Measurements from ENCODE around the gene CACNB4. TPM values are rescaled to one million over a fixed set of nuclear protein-coding genes. Genes with fewer than 3 reads are reported as not detected.

The CACNB4 gene
- total RNA-seq (2011; cell fraction: chromatin; rRNA removed; ENCODE audit: low replicate concordance): 0.16 and 0.37 TPM in 2 replicates
- total RNA-seq (2011; cell fraction: nucleolus; rRNA removed): 0.13 and 0.17 TPM in 2 replicates
- 0.15 and 0.53 TPM in 2 replicates for total RNA-seq (2011; cell fraction: nucleoplasm; rRNA removed)
- 0.05 and 0.08 TPM in 2 replicates for total RNA-seq (2014; rRNA removed)
- total RNA-seq (2014; rRNA removed; fragmentation: Illumina TruSeq; extraction: Trizol): 0.06 and 0.07 TPM in 2 replicates
- 0.04 and 0.11 TPM in 2 replicates for total RNA-seq (2015; rRNA removed; fragmentation: Illumina TruSeq; extraction: Trizol)
- 0.04 and 0.16 TPM in 2 replicates for total RNA-seq (2021)
- 0.01 and 0.04 TPM in 2 replicates for polyA plus RNA-seq (2011; rRNA removed)
- polyA plus RNA-seq (2011; cell fraction: cytosol; rRNA removed): 0.07 TPM in 1 of 2 replicates, not detected in the other
- polyA plus RNA-seq (2011; cell fraction: nucleus; rRNA removed): 0.25 and 0.47 TPM in 2 replicates
- polyA plus RNA-seq (2012): 0.01 and 0.12 TPM in 2 replicates
- polyA plus RNA-seq (2014; fragmentation: Illumina TruSeq; extraction: Trizol): 0.03 TPM in 1 of 2 replicates, not detected in the other
- under 1 TPM; 0.01 to 0.20 TPM for polyA plus RNA-seq (2014; fragmentation: Nextera tagmentation; extraction: Ambion mirVana)
- polyA plus RNA-seq (2014; rRNA removed): 0.01 and 0.08 TPM in 2 replicates
- polyA minus RNA-seq (2011; rRNA and poly(A)+ RNA removed): 0.07 and 0.21 TPM in 2 replicates
- not detected in 2 replicates for polyA minus RNA-seq (2011; cell fraction: cytosol; rRNA and poly(A)+ RNA removed)
- polyA minus RNA-seq (2011; cell fraction: nucleus; rRNA and poly(A)+ RNA removed): 0.27 and 0.44 TPM in 2 replicates
- percentile 17 among the genes with signal in this experiment for Bru-seq, nascent RNA
- percentile 42 among the genes with signal in this experiment for BruChase-seq, experiment 1, labeled RNA remaining after a 2-hour chase
- percentile 40 among the genes with signal in this experiment for BruChase-seq, experiment 2, labeled RNA remaining after a 6-hour chase
- long read RNA-seq, experiment 1: 0 reads
- long read RNA-seq, experiment 2: 0 reads
- long read RNA-seq, experiment 3: 0 reads

DNA sequence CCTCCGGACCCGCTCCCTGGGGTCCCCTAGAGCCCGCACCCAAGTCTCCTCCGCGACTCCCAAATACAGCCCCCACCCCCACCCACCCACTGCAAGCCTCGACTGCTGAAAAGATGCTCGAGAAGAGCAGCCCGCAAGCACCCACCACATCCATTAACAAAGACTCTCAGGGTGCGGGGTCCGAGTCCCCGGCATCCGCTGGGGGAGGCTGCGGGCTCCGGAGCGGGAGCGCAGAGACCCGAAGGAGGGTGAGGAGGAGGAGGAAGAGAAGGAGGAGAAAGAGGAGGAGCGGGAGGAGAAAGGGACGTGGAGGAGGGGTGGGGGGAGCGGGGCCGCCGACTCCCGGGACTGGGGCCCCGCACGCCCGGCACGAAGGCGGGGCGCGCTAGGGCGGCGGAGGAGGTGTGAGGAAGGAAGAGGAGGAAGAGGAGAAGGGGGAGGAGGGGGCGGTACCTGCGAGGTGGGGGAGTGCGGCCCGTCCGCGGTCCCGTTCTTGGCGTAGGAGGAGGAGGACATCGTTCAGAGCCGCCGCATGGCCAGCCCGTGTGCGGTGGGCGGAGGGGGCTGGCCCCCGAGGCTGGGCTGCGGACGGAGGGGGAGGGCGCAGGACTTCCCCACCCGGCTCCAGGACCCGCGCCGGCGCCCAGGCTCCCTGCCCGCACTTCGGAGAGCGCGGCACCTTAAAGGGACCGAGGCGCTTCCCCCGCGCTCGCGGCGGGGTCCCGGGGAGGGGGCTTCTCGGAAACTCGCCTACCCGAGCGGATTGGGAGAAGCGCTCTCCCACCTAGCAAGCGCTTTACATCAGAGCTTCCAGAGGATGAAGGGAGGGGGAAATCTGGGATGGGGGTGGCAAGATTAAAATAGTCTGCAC lies at the start of gene CACNB4:
TSS of gene CACNB4 (minus strand) at position 549 of the 871 bp plus-strand sequence.
- Histone ChIP-seq H3K9ac (ENCODE audit: insufficient read depth in 1 of 2, low read depth in 2 of 2, low read length in 2 of 2) (no peak within 1 kb of the TSS), H3K9me3 (replicated peaks; ENCODE audit: control insufficient read depth, insufficient read depth, low read depth, low read length) (no peaks in the 10 kb centered on the region), H3K4me3 (no peak within 1 kb of the TSS), H3K27me3 (ENCODE audit: control insufficient read depth in 2 of 2, insufficient read depth in 2 of 2, low read length in 2 of 2) (peaks cover 33 to 56% of the 10 kb centered on the region in 2 experiments), H3K4me2 (ENCODE audit: insufficient read depth, low read length) (no peak within 1 kb of the TSS), H2AFZ (ENCODE audit: low read depth, low read length) (no peak within 1 kb of the TSS), H3K27ac (ENCODE audit: extremely low read depth, low read depth, low read length) (no peak within 1 kb of the TSS), H3K79me2 (ENCODE audit: control insufficient read depth, insufficient read depth, low read length) (no peaks in the 10 kb centered on the region), H3K36me3 (ENCODE audit: control insufficient read depth, insufficient read depth, low read length) (no peaks in the 10 kb centered on the region), H4K20me1 (replicated peaks; ENCODE audit: control insufficient read depth, insufficient read depth, low read length) (no peaks in the 10 kb centered on the region), H3K4me1 (replicated peaks in 1 of 2; ENCODE audit: control insufficient read depth in 2 of 2, insufficient read depth in 2 of 2, low read length in 2 of 2) (peaks cover 0 to 14% of the 10 kb centered on the region in 2 experiments; a peak in 1 of 5 replicates), H3K9me1 (ENCODE audit: control insufficient read depth, insufficient read depth, low read length) (no peaks in the 10 kb centered on the region)
- intact Hi-C loops (cut with micrococcal nuclease): no loop called here
- ChIA-PET POLR2A (no interaction called here), CTCF (ENCODE audit: low intra/inter-chr PET ratio) (no interaction called here)
- no peak for FAIRE-seq
- no TSS peak for BruUV-seq (replicated peaks)
- 28% methylated on average over 26 of the region's 73 CpGs for WGBS (ENCODE audit: insufficient coverage, low coverage, missing lambda C conversion rate)
- DNase-seq (ENCODE audit: extremely low read depth in 1 of 4, low spot score in 3 of 4): peak in 1 of 4 experiments; percentile 18
- in situ Hi-C loops (cut with MboI): no loop called here
- ATAC-seq: no peak; the same call in 2 of the 3 replicates
- no peak for TF ChIP-seq ZBTB7A (IDR thresholded peaks at IDR 0.05; ENCODE audit: borderline replicate concordance, control insufficient read depth, low read depth, low read length)
- no peak for TF ChIP-seq GABPB1 (CRISPR knock-in tag; IDR thresholded peaks at IDR 0.05)
- TF ChIP-seq TFAM (CRISPR knock-in tag; conservative IDR thresholded peaks at IDR 0.05): no peak
- no peak for TF ChIP-seq NFATC3 (IDR thresholded peaks at IDR 0.05)
- TF ChIP-seq ZNF324 (CRISPR knock-in tag; IDR thresholded peaks at IDR 0.05): no peak
- TF ChIP-seq, protein P1, sequence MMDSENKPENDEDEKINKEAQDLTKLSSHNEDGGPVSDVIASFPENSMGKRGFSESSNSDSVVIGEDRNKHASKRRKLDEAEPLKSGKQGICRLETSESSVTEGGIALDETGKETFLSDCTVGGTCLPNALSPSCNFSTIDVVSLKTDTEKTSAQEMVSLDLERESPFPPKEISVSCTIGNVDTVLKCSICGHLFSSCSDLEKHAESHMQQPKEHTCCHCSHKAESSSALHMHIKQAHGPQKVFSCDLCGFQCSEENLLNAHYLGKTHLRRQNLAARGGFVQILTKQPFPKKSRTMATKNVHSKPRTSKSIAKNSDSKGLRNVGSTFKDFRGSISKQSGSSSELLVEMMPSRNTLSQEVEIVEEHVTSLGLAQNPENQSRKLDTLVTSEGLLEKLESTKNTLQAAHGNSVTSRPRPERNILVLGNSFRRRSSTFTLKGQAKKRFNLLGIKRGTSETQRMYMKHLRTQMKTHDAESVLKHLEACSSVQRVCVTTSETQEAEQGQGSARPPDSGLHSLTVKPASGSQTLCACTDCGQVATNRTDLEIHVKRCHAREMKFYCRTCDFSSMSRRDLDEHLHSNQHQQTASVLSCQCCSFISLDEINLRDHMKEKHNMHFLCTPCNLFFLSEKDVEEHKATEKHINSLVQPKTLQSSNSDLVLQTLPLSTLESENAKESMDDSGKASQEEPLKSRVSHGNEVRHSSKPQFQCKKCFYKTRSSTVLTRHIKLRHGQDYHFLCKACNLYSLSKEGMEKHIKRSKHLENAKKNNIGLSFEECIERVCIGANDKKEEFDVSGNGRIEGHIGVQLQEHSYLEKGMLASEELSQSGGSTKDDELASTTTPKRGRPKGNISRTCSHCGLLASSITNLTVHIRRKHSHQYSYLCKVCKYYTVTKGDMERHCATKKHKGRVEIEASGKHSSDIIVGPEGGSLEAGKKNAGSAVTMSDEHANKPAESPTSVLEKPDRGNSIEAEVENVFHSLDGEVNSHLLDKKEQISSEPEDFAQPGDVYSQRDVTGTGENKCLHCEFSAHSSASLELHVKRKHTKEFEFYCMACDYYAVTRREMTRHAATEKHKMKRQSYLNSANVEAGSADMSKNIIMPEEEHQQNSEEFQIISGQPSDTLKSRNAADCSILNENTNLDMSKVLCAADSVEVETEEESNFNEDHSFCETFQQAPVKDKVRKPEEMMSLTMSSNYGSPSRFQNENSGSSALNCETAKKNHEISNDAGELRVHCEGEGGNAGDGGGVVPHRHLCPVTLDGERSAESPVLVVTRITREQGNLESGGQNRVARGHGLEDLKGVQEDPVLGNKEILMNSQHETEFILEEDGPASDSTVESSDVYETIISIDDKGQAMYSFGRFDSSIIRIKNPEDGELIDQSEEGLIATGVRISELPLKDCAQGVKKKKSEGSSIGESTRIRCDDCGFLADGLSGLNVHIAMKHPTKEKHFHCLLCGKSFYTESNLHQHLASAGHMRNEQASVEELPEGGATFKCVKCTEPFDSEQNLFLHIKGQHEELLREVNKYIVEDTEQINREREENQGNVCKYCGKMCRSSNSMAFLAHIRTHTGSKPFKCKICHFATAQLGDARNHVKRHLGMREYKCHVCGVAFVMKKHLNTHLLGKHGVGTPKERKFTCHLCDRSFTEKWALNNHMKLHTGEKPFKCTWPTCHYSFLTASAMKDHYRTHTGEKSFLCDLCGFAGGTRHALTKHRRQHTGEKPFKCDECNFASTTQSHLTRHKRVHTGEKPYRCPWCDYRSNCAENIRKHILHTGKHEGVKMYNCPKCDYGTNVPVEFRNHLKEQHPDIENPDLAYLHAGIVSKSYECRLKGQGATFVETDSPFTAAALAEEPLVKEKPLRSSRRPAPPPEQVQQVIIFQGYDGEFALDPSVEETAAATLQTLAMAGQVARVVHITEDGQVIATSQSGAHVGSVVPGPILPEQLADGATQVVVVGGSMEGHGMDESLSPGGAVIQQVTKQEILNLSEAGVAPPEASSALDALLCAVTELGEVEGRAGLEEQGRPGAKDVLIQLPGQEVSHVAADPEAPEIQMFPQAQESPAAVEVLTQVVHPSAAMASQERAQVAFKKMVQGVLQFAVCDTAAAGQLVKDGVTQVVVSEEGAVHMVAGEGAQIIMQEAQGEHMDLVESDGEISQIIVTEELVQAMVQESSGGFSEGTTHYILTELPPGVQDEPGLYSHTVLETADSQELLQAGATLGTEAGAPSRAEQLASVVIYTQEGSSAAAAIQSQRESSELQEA (IDR thresholded peaks at IDR 0.05; ENCODE audit: low read depth): no peak
- TF ChIP-seq SMAD2 (IDR thresholded peaks at IDR 0.05; ENCODE audit: low read depth, low read length): no peak
- no peak for TF ChIP-seq SNRNP70 (optimal IDR thresholded peaks at IDR 0.05; ENCODE audit: low read depth, low read length)
- no peak for TF ChIP-seq JUND (IDR thresholded peaks at IDR 0.05; ENCODE audit: borderline replicate concordance, low read depth, low read length)
- no peak for TF ChIP-seq JUND (tag; IDR thresholded peaks at IDR 0.05; ENCODE audit: borderline replicate concordance, low read depth, low read length)

Measured in K562 (cell line).